Measurements from ENCODE around the gene SENP1. TPM values are rescaled to one million over a fixed set of nuclear protein-coding genes. Genes with fewer than 3 reads are reported as not detected.

The SENP1 gene
- total and polyA plus RNA-seq, 8 donors: 1.9 to 8.9 (median 7.0) TPM

- H3K9me3 ChIP-seq: no peaks in the 10 kb centered on the region
- H3K4me1 ChIP-seq: no peaks in the 10 kb centered on the region
- 84 to 88% methylated on average over 3 of the region's 3 CpGs for WGBS, 2 donors
- intact Hi-C loops (cut with DNase I): no loop called here
- H3K36me3 ChIP-seq: peaks cover 0 to 24% (median 4%) of the 10 kb centered on the region in 3 donors
- TF ChIP-seq CTCF (IDR thresholded peaks at IDR 0.05): no peak
- no peak overlapping the region for H3K4me3 ChIP-seq
- H3K27ac ChIP-seq: no peak overlapping the region
- no peak for FAIRE-seq
- no peak for ATAC-seq
- no peak for DNase-seq
- H3K27me3 ChIP-seq: no peaks in the 10 kb centered on the region
Observed at GRCh38 chr12:48086327-48086726, 19.6 kb downstream of the SENP1 start.

GRCh38 chr12:48084841-48085460, 20.9 kb downstream of the SENP1 start:
- no peaks in the 10 kb centered on the region for H3K9me3 ChIP-seq
- TF ChIP-seq CTCF (IDR thresholded peaks at IDR 0.05): no peak
- H3K27ac ChIP-seq: no peak overlapping the region
- H3K36me3 ChIP-seq: peaks cover 0 to 28% (median 0%) of the 10 kb centered on the region in 3 donors
- FAIRE-seq (no peak), ATAC-seq (no peak), DNase-seq (no peak)
- 90% methylated on average over 12 of the region's 12 CpGs for WGBS, 2 donors
- intact Hi-C loops (cut with DNase I): no loop called here
- no peak overlapping the region for H3K4me3 ChIP-seq
- H3K4me1 ChIP-seq: no peaks in the 10 kb centered on the region
- H3K27me3 ChIP-seq: no peaks in the 10 kb centered on the region

GRCh38 chr12:48084066-48084465, 21.8 kb downstream of the SENP1 start:
- intact Hi-C loops (cut with DNase I): no loop called here

GRCh38 chr12:48080821-48081220, 25.1 kb downstream of the SENP1 start:
- Histone ChIP-seq H3K4me1 (no peaks in the 10 kb centered on the region), H3K36me3 (peaks cover 0 to 17% (median 0%) of the 10 kb centered on the region in 3 donors), H3K9me3 (no peaks in the 10 kb centered on the region), H3K27ac (no peak overlapping the region), H3K4me3 (no peak overlapping the region), H3K27me3 (no peaks in the 10 kb centered on the region)
- DNase-seq (no peak), FAIRE-seq (no peak), ATAC-seq (no peak)
- WGBS, 2 donors: 96 to 98% methylated on average over 3 of the region's 3 CpGs
- no peak for TF ChIP-seq CTCF (IDR thresholded peaks at IDR 0.05)
- intact Hi-C loops (cut with DNase I): no loop called here

More at GRCh38 chr12:48084066-48084465, 21.8 kb downstream of the SENP1 start:
- TF ChIP-seq CTCF (IDR thresholded peaks at IDR 0.05): no peak
- Histone ChIP-seq H3K4me1 (no peaks in the 10 kb centered on the region), H3K27ac (no peak overlapping the region), H3K27me3 (no peaks in the 10 kb centered on the region), H3K4me3 (no peak overlapping the region), H3K9me3 (no peaks in the 10 kb centered on the region), H3K36me3 (peaks cover 0 to 28% (median 0%) of the 10 kb centered on the region in 3 donors)
- 70 to 83% methylated on average over 1 of the region's 1 CpG for WGBS, 2 donors
- DNase-seq: no peak
- FAIRE-seq: no peak
- ATAC-seq: peak in 1 of 4 donors; percentile 34

GRCh38 chr12:48080285-48080684, 25.6 kb downstream of the SENP1 start:
- no peaks in the 10 kb centered on the region for H3K4me1 ChIP-seq
- ATAC-seq (no peak), FAIRE-seq (no peak), DNase-seq (no peak)
- intact Hi-C loops (cut with DNase I): no loop called here
- no peaks in the 10 kb centered on the region for H3K27me3 ChIP-seq
- no peak for TF ChIP-seq CTCF (IDR thresholded peaks at IDR 0.05)
- H3K36me3 ChIP-seq: peaks cover 0 to 17% (median 0%) of the 10 kb centered on the region in 3 donors
- no peak overlapping the region for H3K27ac ChIP-seq
- no peaks in the 10 kb centered on the region for H3K9me3 ChIP-seq
- H3K4me3 ChIP-seq: no peak overlapping the region
- 84 to 88% methylated on average over 5 of the region's 5 CpGs for WGBS, 2 donors
